Right lobe of liver (tissue), 4 donors: ENCODE measurements around the gene SCUBE1.

Experiments used
- CTCF ChIP-seq, 4 donors: fragments of 200-600 bp in 3 of 4; fragments of 450-650 bp in 1 of 4; IDR thresholded peaks; one replicate each; pipeline versions ENCODE4 v1.5.1 to v1.8.0; 2016 to 2022; ENCODE audit warnings: antibody characterized with exemption in 4 of 4, mild to moderate bottlenecking in 2 of 4
- POLR2A ChIP-seq: fragments of 450-650 bp; IDR thresholded peaks from one replicate; pipeline ENCODE4 v1.6.1; 2017; ENCODE audit warnings: antibody characterized with exemption, mild to moderate bottlenecking
- donor health status: DM: no; HTN: no; CAD: no.
- donor health status: DM: no; HTN: no; CAD: no.
- donor health status: DM: no; HTN: yes; CAD: no.

- TF ChIP-seq POLR2A (no peak), CTCF (IDR thresholded peaks at IDR 0.05) (no peak)
Measured at GRCh38 chr22:43246188-43246587, 97.0 kb downstream of the SCUBE1 start.
